ENCODE measurements around the gene GLYATL2. TPM values are rescaled to one million over a fixed set of nuclear protein-coding genes. Genes with fewer than 3 reads are reported as not detected.

Gene GLYATL2
- total and polyA plus RNA-seq, 9 of the 15 experiments (the other 6 are each of a cell fraction or from before 2014, with no cell fraction given) = not detected

GRCh38 chr11:58829786-58830185 is 14.7 kb downstream of the GLYATL2 start (continued):
- TF ChIP-seq RCOR1 (IDR thresholded peaks at IDR 0.05; ENCODE audit: borderline replicate concordance in 1 of 2, low read depth in 2 of 2, low read length in 2 of 2) = no peak
- TF ChIP-seq TOE1 (IDR thresholded peaks at IDR 0.05; ENCODE audit: borderline replicate concordance) = no peak
- TF ChIP-seq TOE1 (CRISPR knock-in tag; IDR thresholded peaks at IDR 0.05; ENCODE audit: borderline replicate concordance, low read depth) = no peak
- no peak for TF ChIP-seq POLR2H (tag; IDR thresholded peaks at IDR 0.05; ENCODE audit: low read depth)
- no peak for TF ChIP-seq C11orf30 (IDR thresholded peaks at IDR 0.05; ENCODE audit: low read depth)
- TF ChIP-seq SP1 (CRISPR knock-in tag; IDR thresholded peaks at IDR 0.05) = no peak

- WGBS (ENCODE audit: insufficient coverage, low coverage, missing lambda C conversion rate) = 6% methylated on average over 1 of the region's 1 CpG
Observed at GRCh38 chr11:58813693-58814092, 30.8 kb downstream of the GLYATL2 start.

More at GRCh38 chr11:58813693-58814092, 30.8 kb downstream of the GLYATL2 start:
- Histone ChIP-seq H3K36me3 (ENCODE audit: control insufficient read depth, insufficient read depth, low read length) (no peaks in the 10 kb centered on the region), H3K9me1 (ENCODE audit: control insufficient read depth, insufficient read depth, low read length) (no peaks in the 10 kb centered on the region), H2AFZ (ENCODE audit: low read depth, low read length) (no peak overlapping the region), H3K4me1 (replicated peaks in 1 of 2; ENCODE audit: control insufficient read depth in 2 of 2, insufficient read depth in 2 of 2, low read length in 2 of 2) (no peaks in the 10 kb centered on the region), H4K20me1 (replicated peaks; ENCODE audit: control insufficient read depth, insufficient read depth, low read length) (no peaks in the 10 kb centered on the region), H3K79me2 (ENCODE audit: control insufficient read depth, insufficient read depth, low read length) (no peaks in the 10 kb centered on the region), H3K27ac (ENCODE audit: extremely low read depth, low read depth, low read length) (no peak overlapping the region), H3K4me3 (no peak overlapping the region), H3K4me2 (ENCODE audit: insufficient read depth, low read length) (no peak overlapping the region), H3K9ac (ENCODE audit: insufficient read depth in 1 of 2, low read depth in 2 of 2, low read length in 2 of 2) (no peak overlapping the region), H3K9me3 (replicated peaks; ENCODE audit: control insufficient read depth, insufficient read depth, low read depth, low read length) (no peaks in the 10 kb centered on the region), H3K27me3 (ENCODE audit: control insufficient read depth in 2 of 2, insufficient read depth in 2 of 2, low read length in 2 of 2) (no peaks in the 10 kb centered on the region)
- POLR2A ChIA-PET = no interaction called here
- no TSS peak for BruUV-seq (replicated peaks)
- TF ChIP-seq HES1 (IDR thresholded peaks at IDR 0.05; ENCODE audit: low read depth) (no peak), SP2 (IDR thresholded peaks at IDR 0.05; ENCODE audit: extremely low read depth, low read depth, low read length, poor library complexity, severe bottlenecking) (no peak), CTCF (IDR thresholded peaks at IDR 0.05 in 2 of 3, conservative IDR thresholded peaks at IDR 0.05 in 1 of 3; ENCODE audit: insufficient read depth in 2 of 3, low read depth in 1 of 3, low read length in 3 of 3) (no peak), ZBTB2 (IDR thresholded peaks at IDR 0.05) (no peak), DLX4 (CRISPR knock-in tag; IDR thresholded peaks at IDR 0.05) (no peak), MAZ (CRISPR knock-in tag; conservative IDR thresholded peaks at IDR 0.05 in 1 of 2, IDR thresholded peaks at IDR 0.05 in 1 of 2) (no peak), HNRNPLL (IDR thresholded peaks at IDR 0.05; ENCODE audit: low read depth, low read length, poor library complexity, severe bottlenecking) (no peak), ZFP36 (IDR thresholded peaks at IDR 0.05; ENCODE audit: low read depth, low read length, partially characterized antibody) (peak; percentile 81), ZNF76 (CRISPR knock-in tag; IDR thresholded peaks at IDR 0.05; ENCODE audit: borderline replicate concordance) (no peak)
- CTCF ChIA-PET (ENCODE audit: low intra/inter-chr PET ratio) = no interaction called here
- in situ Hi-C loops (cut with MboI) = no loop called here
- no peak for FAIRE-seq
- DNase-seq (ENCODE audit: extremely low read depth in 1 of 4, low spot score in 3 of 4) = peak in 1 of 4 experiments; percentile 6
- no peak for ATAC-seq
- intact Hi-C loops (cut with micrococcal nuclease) = no loop called here

All from K562 (cell line).